Prostate gland (tissue), 2 donors: Measurements from ENCODE around the gene ABCC4. TPM values are rescaled to one million over a fixed set of nuclear protein-coding genes. Genes with fewer than 3 reads are reported as not detected.

Experiments used
- DNase-seq: peaks from one replicate; pipeline ENCODE4 v3.0.0-alpha.2; 2019; ENCODE audit warnings: low spot score
- H3K27ac ChIP-seq, 2 donors: fragments of 200-600 bp; sonication (generic); 2 replicates each; pipeline ENCODE4 v1.5.1; 2017 to 2019
- H3K27me3 ChIP-seq: fragments of 200-600 bp; sonication (generic); replicated peaks from 2 replicates; pipeline ENCODE4 v1.5.1; 2019; ENCODE audit not compliant: insufficient read depth
- H3K36me3 ChIP-seq, 2 donors: fragments of 200-600 bp; sonication (generic); 1 replicate in 1 of 2; 2 replicates in 1 of 2; pipeline versions ENCODE4 v1.5.1 to v1.8.1; 2017 to 2019
- H3K4me1 ChIP-seq: fragments of 200-600 bp; sonication (generic); replicated peaks from 2 replicates; pipeline ENCODE4 v1.5.1; 2019
- H3K4me3 ChIP-seq, 2 donors: fragments of 200-600 bp; sonication (generic); 2 replicates each; pipeline ENCODE4 v1.5.1; 2017 to 2019
- H3K9me3 ChIP-seq: fragments of 200-600 bp; sonication (generic); 2 replicates; pipeline ENCODE4 v1.5.1; 2017
- POLR2A ChIP-seq: fragments of 450-650 bp; IDR thresholded peaks from one replicate; pipeline ENCODE4 v1.6.1; 2016; ENCODE audit warnings: antibody characterized with exemption, mild to moderate bottlenecking
- POLR2AphosphoS5 ChIP-seq: sonication (generic); formaldehyde crosslinking; IDR thresholded peaks from one replicate; pipeline ENCODE4 v1.6.1; 2017; ENCODE audit warnings: antibody characterized with exemption
- WGBS: methylation state at CpG from one replicate; pipeline ENCODE4 v1.1.5; 2018; 5-methylcytosine and 5-hydroxymethylcytosine counted together
- intact Hi-C: fragments of 100-400 bp; cut with DNase I; formaldehyde crosslinking; loops from one replicate; pipeline ENCODE4 v1.14.2; 2022
- total RNA-seq, 2 donors: library from RNA; depleted of rRNA; stranded (reverse); fragments of >200 nt; gene quantifications; one replicate each; pipeline ENCODE4 v1.1.0, GENCODE V29; 2016
- TF ChIP-seq, protein P1 (sequence below), 4 experiments: fragments of 200-600 bp in 2 of 4; fragments of 450-650 bp in 2 of 4; sonication (generic) in 2 of 4; IDR thresholded peaks; 1 replicate in 3 of 4; 2 replicates in 1 of 4; pipeline ENCODE4 v1.5.1; 2016 to 2019; ENCODE audit warnings: antibody characterized with exemption in 4 of 4, mild to moderate bottlenecking in 2 of 4, moderate library complexity in 2 of 4

Gene ABCC4
- total RNA-seq, 2 donors from 2014 or later = 33.3 to 48.4 TPM

DNA sequence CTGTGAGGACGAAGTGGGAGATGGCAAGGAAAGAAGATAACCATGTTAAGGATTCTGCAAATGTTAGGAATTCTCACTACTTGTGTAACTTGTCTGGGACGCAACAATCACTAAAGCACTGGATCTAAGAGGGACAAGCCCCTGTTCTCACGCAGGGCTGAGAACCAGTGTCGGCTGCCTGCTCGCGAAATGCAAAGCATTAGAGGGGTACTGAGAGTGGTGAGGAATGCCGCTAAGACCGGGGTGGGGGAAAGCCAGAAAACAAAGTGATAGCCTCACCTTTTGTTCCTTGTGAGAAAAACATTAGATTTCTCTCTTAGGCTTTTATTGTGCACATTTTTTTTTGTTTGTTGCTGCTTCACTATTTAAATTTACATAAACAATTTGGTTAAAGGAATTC, 241.9 kb downstream of the ABCC4 start:
- no peak overlapping the region for H3K4me3 ChIP-seq
- 91% methylated on average over 8 of the region's 8 CpGs for whole genome bisulfite sequencing
- H3K9me3 ChIP-seq = no peaks in the 10 kb centered on the region
- no peak for DNase-seq
- H3K27me3 ChIP-seq = no peaks in the 10 kb centered on the region
- no peaks in the 10 kb centered on the region for H3K36me3 ChIP-seq
- TF ChIP-seq POLR2A (no peak), POLR2AphosphoS5 (no peak)
- TF ChIP-seq, protein P1, sequence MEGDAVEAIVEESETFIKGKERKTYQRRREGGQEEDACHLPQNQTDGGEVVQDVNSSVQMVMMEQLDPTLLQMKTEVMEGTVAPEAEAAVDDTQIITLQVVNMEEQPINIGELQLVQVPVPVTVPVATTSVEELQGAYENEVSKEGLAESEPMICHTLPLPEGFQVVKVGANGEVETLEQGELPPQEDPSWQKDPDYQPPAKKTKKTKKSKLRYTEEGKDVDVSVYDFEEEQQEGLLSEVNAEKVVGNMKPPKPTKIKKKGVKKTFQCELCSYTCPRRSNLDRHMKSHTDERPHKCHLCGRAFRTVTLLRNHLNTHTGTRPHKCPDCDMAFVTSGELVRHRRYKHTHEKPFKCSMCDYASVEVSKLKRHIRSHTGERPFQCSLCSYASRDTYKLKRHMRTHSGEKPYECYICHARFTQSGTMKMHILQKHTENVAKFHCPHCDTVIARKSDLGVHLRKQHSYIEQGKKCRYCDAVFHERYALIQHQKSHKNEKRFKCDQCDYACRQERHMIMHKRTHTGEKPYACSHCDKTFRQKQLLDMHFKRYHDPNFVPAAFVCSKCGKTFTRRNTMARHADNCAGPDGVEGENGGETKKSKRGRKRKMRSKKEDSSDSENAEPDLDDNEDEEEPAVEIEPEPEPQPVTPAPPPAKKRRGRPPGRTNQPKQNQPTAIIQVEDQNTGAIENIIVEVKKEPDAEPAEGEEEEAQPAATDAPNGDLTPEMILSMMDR (IDR thresholded peaks at IDR 0.05) = no peak
- intact Hi-C loops = no loop called here
- H3K27ac ChIP-seq = no peak overlapping the region
- H3K4me1 ChIP-seq = no peaks in the 10 kb centered on the region

DNA sequence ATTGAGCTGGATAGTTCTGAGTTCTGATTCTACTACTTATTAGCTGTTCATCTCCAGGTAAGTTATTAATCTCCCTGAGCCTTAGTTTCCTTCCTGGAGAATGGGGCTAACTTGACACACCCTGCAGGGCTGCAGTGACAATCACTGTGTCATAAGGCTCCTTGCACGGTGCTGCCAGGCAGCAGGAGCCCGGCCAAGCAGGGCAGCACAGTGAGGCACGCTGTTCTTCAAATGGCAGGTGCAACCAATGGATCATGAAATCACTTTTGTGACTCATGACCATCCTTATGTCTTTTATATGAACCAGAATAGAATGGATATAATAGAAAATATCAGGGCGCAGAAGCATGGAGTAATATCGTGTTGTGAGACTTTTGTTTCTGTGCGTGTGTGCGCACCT, 242.6 kb downstream of the ABCC4 start:
- intact Hi-C loops = no loop called here
- WGBS = 85% methylated on average over 7 of the region's 7 CpGs
- no peak overlapping the region for H3K4me3 ChIP-seq

DNA sequence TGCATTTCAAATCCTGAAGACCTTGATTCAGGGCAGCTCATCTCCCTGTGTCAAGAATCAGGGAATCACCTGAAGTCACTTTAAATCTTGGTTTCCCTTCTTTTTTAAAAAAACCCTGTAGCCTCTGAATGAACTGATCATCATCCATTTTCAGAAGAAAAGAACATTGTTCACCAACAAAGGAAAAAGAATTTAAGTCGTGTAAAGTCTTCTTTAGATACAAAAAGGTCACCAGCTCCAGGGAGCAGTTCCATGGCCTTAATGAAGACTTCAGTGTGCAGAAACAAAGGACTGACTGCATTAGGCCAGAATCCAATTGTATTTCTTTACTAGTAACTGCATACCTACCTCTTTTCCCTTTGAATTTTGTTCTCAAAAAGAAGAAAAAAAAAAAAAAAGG, 245.0 kb downstream of the ABCC4 start:
- Histone ChIP-seq H3K27ac (no peak overlapping the region), H3K9me3 (no peaks in the 10 kb centered on the region), H3K36me3 (no peaks in the 10 kb centered on the region), H3K4me1 (no peaks in the 10 kb centered on the region), H3K4me3 (no peak overlapping the region), H3K27me3 (no peaks in the 10 kb centered on the region)
- WGBS = 48% methylated on average over 1 of the region's 1 CpG
- DNase-seq = no peak
- intact Hi-C loops = no loop called here
- no peak for TF ChIP-seq POLR2A
- TF ChIP-seq, protein P1 (IDR thresholded peaks at IDR 0.05) = no peak
- TF ChIP-seq POLR2AphosphoS5 = no peak

More for the DNA sequence above, 242.6 kb downstream of the ABCC4 start:
- H3K4me1 ChIP-seq = no peaks in the 10 kb centered on the region
- no peaks in the 10 kb centered on the region for H3K36me3 ChIP-seq
- no peak for TF ChIP-seq POLR2AphosphoS5
- no peak for TF ChIP-seq POLR2A
- TF ChIP-seq, protein P1 (IDR thresholded peaks at IDR 0.05) = no peak
- H3K9me3 ChIP-seq = no peaks in the 10 kb centered on the region
- no peak for DNase-seq
- H3K27me3 ChIP-seq = no peaks in the 10 kb centered on the region
- no peak overlapping the region for H3K27ac ChIP-seq

DNA sequence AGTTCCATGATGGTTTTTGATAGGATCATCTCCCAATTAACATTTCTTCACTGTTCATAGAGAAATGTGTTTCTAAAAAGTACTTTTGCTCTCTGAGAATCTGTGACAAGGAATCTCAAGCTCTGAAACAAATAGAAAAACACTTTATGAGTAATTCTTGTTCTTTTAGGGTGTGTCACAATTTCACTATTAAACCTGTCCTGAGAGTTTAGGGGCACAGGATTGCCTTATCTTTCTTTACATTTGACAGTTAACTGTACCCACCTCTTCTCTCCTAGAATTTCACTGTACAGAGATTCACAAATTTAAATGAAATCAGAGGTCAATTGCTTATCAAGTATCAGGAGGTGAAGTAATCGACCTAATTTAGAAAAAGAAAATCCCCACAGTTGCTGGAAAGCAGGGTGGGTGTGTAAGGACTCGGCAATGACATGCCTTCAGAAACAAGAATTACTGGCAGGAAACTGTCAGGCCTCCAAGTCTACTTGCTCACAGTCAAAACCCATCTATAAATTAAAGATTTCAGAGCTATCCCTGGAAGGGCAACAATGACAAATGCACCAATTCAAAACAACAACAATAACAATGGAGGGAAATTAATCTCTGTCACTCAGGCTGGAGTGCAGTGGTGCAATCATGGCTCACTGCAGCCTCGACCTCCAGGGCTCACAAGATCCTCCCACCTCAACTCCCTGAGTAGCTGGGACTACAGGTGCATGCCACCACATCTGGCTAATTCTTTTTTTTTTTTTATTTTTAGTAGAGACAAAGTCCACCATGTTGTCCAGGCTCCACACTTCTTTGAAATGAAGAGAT, 250.2 kb downstream of the ABCC4 start:
- intact Hi-C loops = no loop called here
- Histone ChIP-seq H3K27ac (no peak overlapping the region), H3K4me1 (no peaks in the 10 kb centered on the region), H3K36me3 (no peaks in the 10 kb centered on the region), H3K9me3 (no peaks in the 10 kb centered on the region), H3K27me3 (no peaks in the 10 kb centered on the region), H3K4me3 (no peak overlapping the region)
- 52% methylated on average over 3 of the region's 3 CpGs for WGBS
- no peak for TF ChIP-seq POLR2AphosphoS5
- DNase-seq = no peak

DNA sequence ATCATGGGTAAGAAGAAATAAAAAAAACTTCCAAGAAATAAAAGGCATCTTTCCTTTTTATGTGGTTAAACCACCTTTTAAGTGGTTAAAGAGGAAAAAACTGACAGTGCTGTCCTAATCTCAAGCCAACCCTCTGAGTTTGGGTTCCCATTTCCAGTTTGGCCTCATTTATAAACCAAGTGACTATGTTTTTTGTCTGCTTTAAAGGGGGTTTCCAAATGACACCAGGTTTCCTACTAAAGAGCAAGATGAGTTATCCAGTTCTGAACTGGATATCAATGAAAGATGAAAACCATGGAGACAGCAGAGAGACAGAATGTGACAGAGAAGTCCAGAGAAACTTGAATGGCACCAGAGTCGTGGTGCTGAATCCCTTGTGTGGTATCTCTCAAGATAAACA, 251.5 kb downstream of the ABCC4 start:
- no peak overlapping the region for H3K27ac ChIP-seq
- H3K36me3 ChIP-seq = no peaks in the 10 kb centered on the region
- TF ChIP-seq, protein P1 (IDR thresholded peaks at IDR 0.05) = no peak
- no peak for TF ChIP-seq POLR2A
- no peak for TF ChIP-seq POLR2AphosphoS5
- no peaks in the 10 kb centered on the region for H3K27me3 ChIP-seq
- no peak for DNase-seq
- H3K9me3 ChIP-seq = no peaks in the 10 kb centered on the region
- WGBS = 62% methylated on average over 1 of the region's 1 CpG
- H3K4me1 ChIP-seq = no peaks in the 10 kb centered on the region
- intact Hi-C loops = no loop called here
- no peak overlapping the region for H3K4me3 ChIP-seq
